CD14-positive monocyte (primary cell): ENCODE data around the gene CYTH1. TPM values are rescaled to one million over a fixed set of nuclear protein-coding genes. Genes with fewer than 3 reads are reported as not detected.
A peak's percentile ranks its signal among the peaks of the same experiment; 100 is the strongest.

Experiments
- DNase-seq, 3 donors: peaks; one replicate each; pipeline ENCODE4 v3.0.0-alpha.2; 2011 to 2022
- H2AFZ ChIP-seq: 2 replicates; pipeline ENCODE4 v1.6.0; 2012; ENCODE audit warnings: mild to moderate bottlenecking, low read depth, low read length, inconsistent platforms; ENCODE audit not compliant: insufficient read depth, poor library complexity, severe bottlenecking
- H3K27ac ChIP-seq, 2 donors: 1 replicate in 1 of 2; 2 replicates in 1 of 2; pipeline ENCODE4 v1.5.1; 2012 to 2013; ENCODE audit warnings: low read length in 2 of 2, control low read depth in 1 of 2, inconsistent platforms in 1 of 2, low read depth in 1 of 2, mild to moderate bottlenecking in 1 of 2
- H3K27me3 ChIP-seq, 2 donors: one replicate each; pipeline versions ENCODE4 v1.6.0 to v1.6.1; 2011 to 2013; ENCODE audit warnings: low read length in 2 of 2; ENCODE audit not compliant: control insufficient read depth in 2 of 2, insufficient read depth in 2 of 2
- H3K36me3 ChIP-seq, 2 donors: replicated peaks in 1 of 2; 1 replicate in 1 of 2; 2 replicates in 1 of 2; pipeline versions ENCODE4 v1.5.1 to v1.6.1; 2012 to 2013; ENCODE audit warnings: low read length in 2 of 2, control low read depth in 1 of 2, inconsistent platforms in 1 of 2, mild to moderate bottlenecking in 1 of 2; ENCODE audit not compliant: insufficient read depth in 2 of 2, control insufficient read depth in 1 of 2
- H3K4me1 ChIP-seq, 2 donors: 1 replicate in 1 of 2; 2 replicates in 1 of 2; pipeline versions ENCODE4 v1.5.1 to v1.6.1; 2012 to 2013; ENCODE audit warnings: low read length in 2 of 2, control low read depth in 1 of 2, inconsistent platforms in 1 of 2, mild to moderate bottlenecking in 1 of 2, moderate library complexity in 1 of 2; ENCODE audit not compliant: insufficient read depth in 2 of 2, control insufficient read depth in 1 of 2
- H3K4me2 ChIP-seq: replicated peaks from 2 replicates; pipeline ENCODE3; 2012; ENCODE audit warnings: low read length, moderate library complexity, mild to moderate bottlenecking; ENCODE audit not compliant: poor library complexity, severe bottlenecking; ENCODE audit errors: extremely low read depth
- H3K4me3 ChIP-seq, 3 experiments: fragments of 200-600 bp in 1 of 3; sonication (generic) in 1 of 3; replicated peaks in 1 of 3; 1 replicate in 2 of 3; 2 replicates in 1 of 3; pipeline ENCODE4 v1.5.1; 2011 to 2013; ENCODE audit warnings: low read length in 3 of 3, mild to moderate bottlenecking in 3 of 3, control low read depth in 2 of 3, low read depth in 2 of 3, inconsistent platforms in 1 of 3, moderate library complexity in 1 of 3
- H3K79me2 ChIP-seq: 2 replicates; pipeline ENCODE4 v1.6.0; 2012; ENCODE audit warnings: mild to moderate bottlenecking, control low read depth, inconsistent platforms, low read length, moderate library complexity; ENCODE audit not compliant: insufficient read depth
- H3K9ac ChIP-seq: 2 replicates; pipeline ENCODE4 v1.6.0; 2017; ENCODE audit warnings: low read length, mild to moderate bottlenecking; ENCODE audit not compliant: insufficient read depth, poor library complexity, severe bottlenecking
- H3K9me3 ChIP-seq, 2 donors: replicated peaks in 1 of 2; 1 replicate in 1 of 2; 2 replicates in 1 of 2; pipeline versions ENCODE4 v1.5.1 to v1.6.1; 2012 to 2013; ENCODE audit warnings: low read length in 2 of 2, control low read depth in 1 of 2; ENCODE audit not compliant: control insufficient read depth in 1 of 2, insufficient read depth in 1 of 2
- H4K20me1 ChIP-seq: 2 replicates; pipeline ENCODE4 v1.6.0; 2012; ENCODE audit warnings: mild to moderate bottlenecking, low read length, control low read depth, moderate library complexity; ENCODE audit not compliant: insufficient read depth
- H3K27ac Mint-ChIP-seq, 7 donors: one replicate each; pipeline ENCODE4 v1.8.0; 2020; ENCODE audit warnings: mild to moderate bottlenecking in 7 of 7, mixed read lengths in 7 of 7, moderate library complexity in 6 of 7, inconsistent platforms in 2 of 7
- H3K27me3 Mint-ChIP-seq, 3 donors: one replicate each; pipeline ENCODE4 v1.8.0; 2021 to 2022; ENCODE audit warnings: low read depth in 3 of 3, mild to moderate bottlenecking in 3 of 3, mixed read lengths in 3 of 3, moderate library complexity in 3 of 3, inconsistent platforms in 1 of 3
- H3K36me3 Mint-ChIP-seq, 2 donors: one replicate each; pipeline ENCODE4 v1.8.0; 2020; ENCODE audit warnings: mixed read lengths in 2 of 2, inconsistent platforms in 1 of 2, mild to moderate bottlenecking in 1 of 2
- H3K4me1 Mint-ChIP-seq: one replicate; pipeline ENCODE4 v1.8.0; 2020; ENCODE audit warnings: mild to moderate bottlenecking, mixed read lengths
- H3K4me3 Mint-ChIP-seq, 2 donors: one replicate each; pipeline ENCODE4 v1.8.0; 2020; ENCODE audit warnings: mild to moderate bottlenecking in 2 of 2, mixed read lengths in 2 of 2, moderate library complexity in 1 of 2
- H3K9me3 Mint-ChIP-seq, 7 donors: one replicate each; pipeline ENCODE4 v1.8.0; 2020 to 2022; ENCODE audit warnings: mixed read lengths in 7 of 7, mild to moderate bottlenecking in 6 of 7, moderate library complexity in 6 of 7, inconsistent platforms in 2 of 7
- CTCF ChIP-seq: fragments of 200-600 bp; IDR thresholded peaks from one replicate; pipeline ENCODE4 v1.8.0; 2022; ENCODE audit warnings: antibody characterized with exemption, mild to moderate bottlenecking
- WGBS: methylation state at CpG from one replicate; pipeline ENCODE4 v1.1.5; 2013; ENCODE audit warnings: missing lambda C conversion rate; ENCODE audit not compliant: insufficient coverage; 5-methylcytosine and 5-hydroxymethylcytosine counted together
- intact Hi-C, 2 donors: fragments of 100-400 bp; cut with micrococcal nuclease; formaldehyde crosslinking; loops; one replicate each; pipeline versions ENCODE4 v1.15.0 to v1.15.1; 2023
- polyA plus RNA-seq, 3 donors: library from polyadenylated mRNA; depleted of rRNA in 1 of 3; unstranded in 2 of 3; stranded (reverse) in 1 of 3; fragments of 300-500 nt in 2 of 3; fragments of >200 nt in 1 of 3; fragmentation: Illumina TruSeq in 2 of 3; gene quantifications; 1 replicate in 2 of 3; 2 replicates in 1 of 3; pipeline ENCODE4 v1.2.3, GENCODE V29; 2012 to 2021

CYTH1 gene
- polyA plus RNA-seq, 3 donors, result 68.6 to 211 (median 80.9) TPM

GRCh38 chr17:78667741-78668640, 114.1 kb downstream of the CYTH1 start:
- H3K27me3 Mint-ChIP-seq, result peaks cover 0 to 8% (median 5%) of the 10 kb centered on the region in 3 donors
- no peak overlapping the region for H3K4me3 ChIP-seq
- H3K9me3 ChIP-seq, result no peaks in the 10 kb centered on the region
- H3K36me3 Mint-ChIP-seq, result peaks cover 35 to 46% of the 10 kb centered on the region in 2 donors
- H4K20me1 ChIP-seq, result no peaks in the 10 kb centered on the region
- H3K4me2 ChIP-seq, result no peak overlapping the region
- no peak overlapping the region for H3K27ac ChIP-seq
- DNase-seq, result no peak
- peaks cover 27% of the 10 kb centered on the region for H3K4me1 Mint-ChIP-seq
- intact Hi-C loops, result loop anchor here in 1 of 2 donors (10.0 kb wide), 1 partner anchor 73 kb away; no protein-coding TSS in a partner anchor
- H2AFZ ChIP-seq, result no peak overlapping the region
- no peaks in the 10 kb centered on the region for H3K79me2 ChIP-seq
- H3K36me3 ChIP-seq, result peaks cover 5 to 29% of the 10 kb centered on the region in 2 donors
- no peak for TF ChIP-seq CTCF
- H3K27me3 ChIP-seq, result no peaks in the 10 kb centered on the region
- H3K27ac Mint-ChIP-seq, result peak overlapping the region in 4 of 7 donors; percentile 2 to 97 (median 16)
- H3K9me3 Mint-ChIP-seq, result no peaks in the 10 kb centered on the region
- no peak overlapping the region for H3K9ac ChIP-seq
- H3K4me1 ChIP-seq, result peaks cover 29 to 31% of the 10 kb centered on the region in 2 donors
- WGBS, result 99% methylated on average over 15 of the region's 30 CpGs
- H3K4me3 Mint-ChIP-seq, result no peak overlapping the region

- no peaks in the 10 kb centered on the region for H3K27me3 ChIP-seq
- H3K36me3 ChIP-seq, result peaks cover 0 to 20% of the 10 kb centered on the region in 2 donors
- Mint-ChIP-seq H3K27ac (peak overlapping the region; percentile 83 to 97 (median 91)), H3K27me3 (peaks cover 0 to 8% (median 5%) of the 10 kb centered on the region in 3 donors), H3K36me3 (peaks cover 28 to 39% of the 10 kb centered on the region in 2 donors), H3K4me1 (peaks cover 27% of the 10 kb centered on the region), H3K4me3 (no peak overlapping the region), H3K9me3 (no peaks in the 10 kb centered on the region)
- H3K9ac ChIP-seq, result no peak overlapping the region
- TF ChIP-seq CTCF, result no peak
- intact Hi-C loops, result loop anchor here in 1 of 2 donors (10.0 kb wide), 1 partner anchor 72 kb away; no protein-coding TSS in a partner anchor
- H2AFZ ChIP-seq, result no peak overlapping the region
- 100% methylated on average over 2 of the region's 10 CpGs for WGBS
- no peak overlapping the region for H3K4me2 ChIP-seq
- DNase-seq, result no peak
- peak overlapping the region; percentile 77 to 84 for H3K27ac ChIP-seq
- peaks cover 29 to 31% of the 10 kb centered on the region in 2 donors for H3K4me1 ChIP-seq
- no peaks in the 10 kb centered on the region for H3K9me3 ChIP-seq
- no peaks in the 10 kb centered on the region for H3K79me2 ChIP-seq
- no peak overlapping the region for H3K4me3 ChIP-seq
- H4K20me1 ChIP-seq, result no peaks in the 10 kb centered on the region
Measured at GRCh38 chr17:78667091-78667490, 115.0 kb downstream of the CYTH1 start.
